Mesodermal cell (in vitro differentiated cells): ENCODE measurements around the gene TBL3.
A peak's percentile ranks its signal among the peaks of the same experiment; 100 is the strongest.

Experiments used
- H3K27ac ChIP-seq: 2 replicates; pipeline ENCODE4 v1.7.0; 2013; ENCODE audit warnings: mild to moderate bottlenecking, low read depth, low read length, moderate library complexity; ENCODE audit not compliant: severe bottlenecking
- H3K36me3 ChIP-seq: 2 replicates; pipeline ENCODE4 v1.7.1; 2013; ENCODE audit warnings: mild to moderate bottlenecking, low read length, moderate library complexity; ENCODE audit not compliant: control insufficient read depth, insufficient read depth
- H3K4me1 ChIP-seq: one replicate; pipeline ENCODE4 v1.7.1; 2013; ENCODE audit warnings: mild to moderate bottlenecking, low read length; ENCODE audit not compliant: insufficient read depth, control insufficient read depth, poor library complexity, severe bottlenecking
- H3K4me3 ChIP-seq: 2 replicates; pipeline ENCODE4 v1.7.0; 2013; ENCODE audit warnings: low read length, control low read depth, mild to moderate bottlenecking; ENCODE audit not compliant: insufficient read depth, poor library complexity, severe bottlenecking; ENCODE audit errors: extremely low read depth
- H3K9me3 ChIP-seq: 2 replicates; pipeline ENCODE4 v1.7.1; 2013; ENCODE audit warnings: mild to moderate bottlenecking, low read length, moderate library complexity; ENCODE audit not compliant: control insufficient read depth
- WGBS, 2 experiments: methylation state at CpG; one replicate each; pipeline ENCODE4 v1.1.5; 2013; ENCODE audit warnings: missing lambda C conversion rate in 2 of 2; ENCODE audit not compliant: insufficient coverage in 2 of 2; 5-methylcytosine and 5-hydroxymethylcytosine counted together

TBL3 gene

DNA sequence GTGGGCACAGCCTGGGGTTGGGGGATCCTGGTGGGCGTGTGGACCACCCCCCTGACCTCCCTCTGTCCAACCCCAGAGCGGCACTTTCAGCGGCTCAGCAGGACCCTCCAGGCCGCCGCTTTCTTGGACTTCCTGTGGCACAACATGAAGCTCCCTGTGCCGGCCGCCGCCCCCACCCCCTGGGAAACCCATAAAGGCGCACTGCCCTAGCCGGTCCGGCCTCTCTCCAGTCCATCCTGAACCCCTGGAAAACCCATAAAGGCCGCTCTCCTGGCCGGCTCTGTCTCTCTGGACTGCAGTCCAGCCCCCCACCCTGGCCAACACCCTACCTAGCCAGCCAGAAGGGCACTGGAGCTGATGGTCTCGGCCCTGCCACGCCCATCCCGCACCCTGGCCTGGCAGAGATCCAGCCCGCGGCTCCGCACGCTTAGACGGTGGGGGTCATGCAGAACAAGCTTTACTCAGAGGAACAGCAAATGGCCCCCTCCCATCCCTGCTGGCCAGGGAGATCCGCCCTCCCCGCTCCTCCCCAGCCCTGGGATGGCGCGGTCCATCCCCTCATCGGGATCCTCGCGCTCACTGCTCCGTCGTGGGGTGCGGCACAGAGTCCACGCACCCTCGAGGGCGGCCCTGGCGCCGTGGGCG, 6.7 kb downstream of the TBL3 start:
- H3K4me3 ChIP-seq: peak overlapping the region; percentile 8
- peaks cover 9% of the 10 kb centered on the region for H3K4me1 ChIP-seq
- WGBS, 2 experiments: 85 to 89% methylated on average over 37 of the region's 37 CpGs
- no peaks in the 10 kb centered on the region for H3K9me3 ChIP-seq
- H3K27ac ChIP-seq: no peak overlapping the region
- peaks cover 50% of the 10 kb centered on the region for H3K36me3 ChIP-seq

DNA sequence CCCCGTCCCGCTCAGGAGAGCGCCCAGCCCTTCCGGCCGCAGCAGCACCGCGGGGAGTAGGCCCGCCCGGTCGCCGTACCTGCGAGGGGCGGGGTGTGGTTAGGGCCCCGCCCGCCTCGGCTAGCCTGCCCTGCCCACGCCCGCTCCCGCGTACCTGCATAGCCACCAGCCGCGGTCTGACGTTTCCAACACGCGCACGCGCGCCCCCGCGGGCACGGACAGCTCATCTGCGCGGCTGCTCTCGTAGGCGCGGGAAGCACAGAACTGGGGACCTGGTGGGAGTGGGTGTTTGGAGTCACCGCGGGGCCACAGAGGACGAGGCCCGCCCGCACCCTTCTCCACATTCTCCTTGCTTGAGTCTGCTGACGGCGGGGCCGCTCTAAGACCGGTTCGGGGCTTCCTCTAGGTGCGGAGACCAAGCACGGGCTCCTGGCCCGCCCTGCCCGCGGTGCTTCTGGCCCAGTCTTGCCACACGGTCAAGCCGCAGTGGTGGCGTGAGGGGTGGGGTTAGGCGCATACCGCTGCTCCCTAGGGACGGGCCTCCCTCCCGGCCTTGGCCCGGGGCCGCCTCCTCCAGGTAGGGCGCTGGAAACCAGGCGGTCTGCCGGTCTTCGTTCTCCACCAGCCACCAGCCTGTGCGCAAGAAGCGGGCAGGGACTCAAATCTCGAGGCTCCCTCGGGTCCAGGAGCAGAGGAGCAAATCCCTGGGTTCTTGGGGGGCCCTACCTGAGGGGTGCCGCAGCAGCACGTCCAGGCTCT, 7.6 kb downstream of the TBL3 start:
- no peaks in the 10 kb centered on the region for H3K9me3 ChIP-seq
- no peak overlapping the region for H3K27ac ChIP-seq
- peak overlapping the region; percentile 8 for H3K4me3 ChIP-seq
- H3K36me3 ChIP-seq: peaks cover 45% of the 10 kb centered on the region
- peaks cover 6% of the 10 kb centered on the region for H3K4me1 ChIP-seq
- whole genome bisulfite sequencing, 2 experiments: 17 to 22% methylated on average over 54 to 56 of the region's 70 CpGs

DNA sequence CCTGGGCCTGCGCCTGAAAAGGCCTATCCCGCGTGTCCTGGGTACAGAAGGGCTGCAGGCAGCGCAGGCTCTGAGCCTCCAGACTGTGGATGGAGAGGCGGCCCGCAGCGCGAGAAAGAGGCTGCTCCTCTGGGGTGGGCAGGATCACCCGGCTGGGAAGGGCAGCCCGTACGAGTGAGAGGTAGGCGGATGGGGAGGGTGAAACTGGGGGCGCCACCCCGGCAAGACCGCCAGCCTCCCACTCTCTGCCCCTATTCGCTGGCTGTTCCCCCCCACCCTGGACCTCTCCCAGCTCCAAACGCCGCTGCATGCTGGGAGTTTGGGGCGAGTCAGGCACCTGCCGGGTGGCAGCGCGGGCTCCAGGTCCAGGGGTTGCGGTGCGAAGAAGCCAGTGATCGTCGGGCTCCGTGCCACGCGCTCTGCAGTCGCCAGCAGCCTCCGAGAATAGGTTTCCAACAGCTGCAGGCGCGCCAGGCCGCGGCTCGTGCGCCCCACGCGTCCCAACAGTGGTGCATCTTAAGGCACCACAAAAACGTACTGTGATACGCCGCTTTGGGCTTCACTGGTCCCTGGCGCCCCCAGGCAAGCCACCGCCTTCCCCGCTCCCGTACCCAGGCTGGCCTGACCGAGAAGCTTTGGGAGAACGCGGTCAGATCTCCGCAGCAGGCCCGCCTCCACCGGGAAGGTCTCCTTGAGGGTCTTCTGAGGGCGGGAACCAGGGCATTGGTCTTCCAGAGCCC, 8.3 kb downstream of the TBL3 start:
- 21 to 29% methylated on average over 40 to 44 of the region's 53 CpGs for WGBS, 2 experiments
- peaks cover 39% of the 10 kb centered on the region for H3K36me3 ChIP-seq
- no peak overlapping the region for H3K27ac ChIP-seq
- H3K4me1 ChIP-seq: peaks cover 10% of the 10 kb centered on the region
- H3K4me3 ChIP-seq: no peak overlapping the region
- H3K9me3 ChIP-seq: no peaks in the 10 kb centered on the region

DNA sequence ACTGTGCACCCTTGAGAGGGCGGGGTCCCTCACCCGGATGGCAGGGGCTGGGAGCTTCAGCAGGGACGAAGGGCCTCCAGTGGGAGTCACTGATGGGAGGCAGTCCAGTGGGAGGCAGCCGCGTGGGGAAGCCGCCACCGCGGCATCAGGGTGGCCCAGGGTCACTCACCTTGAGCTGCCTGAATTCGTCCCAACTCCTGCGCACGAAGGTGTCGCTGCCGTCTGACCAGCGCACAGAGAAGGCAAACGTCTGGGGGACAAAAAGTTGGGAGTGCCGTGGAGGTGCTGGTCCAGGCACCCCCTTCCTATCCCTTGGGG, 8.9 kb downstream of the TBL3 start:
- Histone ChIP-seq H3K9me3 (no peaks in the 10 kb centered on the region), H3K36me3 (peaks cover 39% of the 10 kb centered on the region)
- WGBS, 2 experiments: 51 to 53% methylated on average over 16 of the region's 16 CpGs

DNA sequence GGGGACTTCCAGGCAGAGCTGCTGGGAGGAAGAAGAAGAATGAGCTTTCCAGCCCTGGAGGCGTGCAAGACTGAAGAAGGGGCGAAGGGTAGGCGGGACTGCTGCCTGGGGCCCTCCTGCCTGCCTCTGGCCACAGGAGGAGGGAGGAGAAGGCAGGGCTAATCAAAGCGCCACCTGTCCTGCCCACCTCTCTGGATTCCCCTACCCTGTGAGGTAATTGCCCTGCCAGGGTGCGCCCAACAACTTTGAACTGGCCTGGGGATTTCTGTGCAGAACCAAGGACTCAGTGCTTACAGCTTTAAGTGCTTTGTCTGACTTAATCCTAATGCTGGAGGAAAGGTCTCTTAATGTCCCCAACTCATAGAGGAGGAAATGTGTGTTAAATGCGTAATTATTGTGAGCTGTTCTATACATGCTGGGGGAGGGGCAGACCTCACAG, 9.6 kb downstream of the TBL3 start, which contains the start of gene NOXO1:
Gene NOXO1, minus strand, starts transcription at position 72 of the 439 bp plus-strand sequence. CDS start 290 bp downstream, outside the sequence.
- Histone ChIP-seq H3K4me1 (peaks cover 15% of the 10 kb centered on the region), H3K9me3 (no peaks in the 10 kb centered on the region), H3K36me3 (peaks cover 39% of the 10 kb centered on the region), H3K4me3 (no peak within 1 kb of the TSS), H3K27ac (no peak within 1 kb of the TSS)
- 59 to 70% methylated on average over 5 of the region's 6 CpGs for WGBS, 2 experiments

More for the DNA sequence above, 8.9 kb downstream of the TBL3 start:
- Histone ChIP-seq H3K27ac (no peak overlapping the region), H3K4me1 (peaks cover 15% of the 10 kb centered on the region), H3K4me3 (no peak overlapping the region)

DNA sequence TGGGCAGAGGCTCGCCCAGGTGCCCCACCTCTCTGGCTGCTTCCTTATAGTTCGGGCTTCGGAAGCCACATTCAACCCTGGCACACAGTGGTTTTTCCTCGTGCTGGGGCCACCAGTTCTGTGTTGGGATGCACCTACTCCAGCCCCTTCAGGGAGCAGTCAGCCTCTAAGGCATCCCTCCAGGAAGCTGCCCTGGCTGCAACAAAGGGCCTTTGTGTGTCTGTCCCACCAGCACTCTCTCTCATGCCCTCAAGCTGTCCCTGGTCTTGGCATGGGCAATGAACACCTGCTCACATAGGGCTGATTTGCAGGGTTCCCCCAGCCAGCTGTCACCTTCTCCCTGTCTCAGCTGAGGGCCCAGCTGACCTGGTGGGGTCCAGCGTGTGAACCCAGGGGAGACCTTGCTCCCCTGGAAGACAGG, 10.2 kb downstream of the TBL3 start:
- Histone ChIP-seq H3K36me3 (peaks cover 39% of the 10 kb centered on the region), H3K27ac (no peak overlapping the region), H3K4me1 (peaks cover 15% of the 10 kb centered on the region), H3K4me3 (no peak overlapping the region), H3K9me3 (no peaks in the 10 kb centered on the region)
- WGBS, 2 experiments: 54 to 72% methylated on average over 4 of the region's 5 CpGs

DNA sequence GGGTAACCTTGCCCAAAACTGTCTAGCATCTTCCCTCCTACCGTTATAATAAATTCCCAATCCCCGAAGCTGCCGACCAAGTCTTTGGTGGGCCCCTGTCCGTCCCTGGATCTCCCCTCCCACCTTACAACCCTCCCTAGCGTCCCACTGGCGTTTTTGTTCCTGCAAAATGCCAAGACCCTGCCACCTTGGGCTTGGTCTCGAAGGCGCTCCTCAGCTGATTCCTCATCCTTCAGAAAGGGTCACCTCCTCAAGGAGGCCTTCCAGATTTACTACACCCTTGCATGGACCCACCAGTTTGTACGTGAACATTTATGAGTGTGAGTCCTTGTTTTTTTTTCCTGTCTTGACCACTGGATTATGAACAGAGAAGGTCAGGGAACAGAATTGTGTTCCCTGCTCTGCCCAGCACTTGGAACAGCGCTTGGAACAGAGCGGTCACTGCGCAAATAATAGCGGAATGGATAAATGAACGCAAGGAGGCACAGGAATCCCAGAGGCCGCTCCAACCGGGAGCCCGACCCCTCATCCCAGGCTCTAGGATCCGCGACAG, 11.2 kb downstream of the TBL3 start:
- Histone ChIP-seq H3K27ac (peak overlapping the region; percentile 96), H3K4me1 (peaks cover 15% of the 10 kb centered on the region), H3K4me3 (peak overlapping the region; percentile 84), H3K36me3 (peaks cover 31% of the 10 kb centered on the region), H3K9me3 (no peaks in the 10 kb centered on the region)
- WGBS, 2 experiments: 30 to 33% methylated on average over 19 of the region's 19 CpGs

DNA sequence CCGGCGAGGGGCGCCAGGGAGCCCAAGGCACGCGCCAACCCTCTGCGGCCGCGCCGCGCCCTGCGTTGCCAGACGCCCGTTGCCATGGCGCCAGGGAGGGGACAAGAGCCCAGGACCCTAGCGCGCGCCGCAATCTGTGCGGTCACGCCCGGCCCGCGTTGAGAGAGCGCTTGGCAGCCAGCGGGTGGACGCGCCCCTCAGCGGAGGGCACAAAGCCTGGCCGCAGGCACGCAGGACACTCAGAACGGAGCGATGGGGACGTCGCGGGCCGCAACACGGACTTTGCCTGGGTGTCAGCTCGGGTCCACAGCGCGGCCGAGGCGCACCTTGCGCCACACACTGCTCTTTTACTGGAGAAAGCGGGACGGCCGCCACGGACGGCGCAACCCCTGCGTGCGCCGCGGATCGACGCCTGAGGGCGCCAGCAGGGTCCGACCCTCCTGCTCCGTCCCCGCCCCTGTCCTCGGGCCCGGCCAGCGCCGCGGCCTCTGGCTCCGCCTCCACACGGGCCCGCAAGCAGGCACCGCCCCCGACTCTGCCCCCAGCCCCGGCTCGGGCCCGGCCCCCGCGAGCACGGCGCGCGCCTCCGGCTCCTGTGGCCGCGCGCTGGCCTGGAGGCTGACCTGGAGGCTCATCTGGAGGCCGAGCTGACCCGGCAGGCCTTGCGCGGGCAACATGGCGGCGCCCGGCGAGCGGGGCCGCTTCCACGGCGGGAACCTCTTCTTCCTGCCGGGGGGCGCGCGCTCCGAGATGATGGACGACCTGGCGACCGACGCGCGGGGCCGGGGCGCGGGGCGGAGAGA, 11.9 kb downstream of the TBL3 start, which contains the start of gene GFER:
Gene GFER, plus strand, starts transcription at position 650 of the 803 bp plus-strand sequence. Its CDS starts 26 bp downstream, at position 676.
- Histone ChIP-seq H3K4me1 (peaks cover 15% of the 10 kb centered on the region), H3K9me3 (no peaks in the 10 kb centered on the region), H3K36me3 (peaks cover 25% of the 10 kb centered on the region), H3K4me3 (peak within 1 kb of the TSS; percentile 84), H3K27ac (peak within 1 kb of the TSS; percentile 96)
- WGBS, 2 experiments: 0% methylated on average over 89 to 99 of the region's 109 CpGs

DNA sequence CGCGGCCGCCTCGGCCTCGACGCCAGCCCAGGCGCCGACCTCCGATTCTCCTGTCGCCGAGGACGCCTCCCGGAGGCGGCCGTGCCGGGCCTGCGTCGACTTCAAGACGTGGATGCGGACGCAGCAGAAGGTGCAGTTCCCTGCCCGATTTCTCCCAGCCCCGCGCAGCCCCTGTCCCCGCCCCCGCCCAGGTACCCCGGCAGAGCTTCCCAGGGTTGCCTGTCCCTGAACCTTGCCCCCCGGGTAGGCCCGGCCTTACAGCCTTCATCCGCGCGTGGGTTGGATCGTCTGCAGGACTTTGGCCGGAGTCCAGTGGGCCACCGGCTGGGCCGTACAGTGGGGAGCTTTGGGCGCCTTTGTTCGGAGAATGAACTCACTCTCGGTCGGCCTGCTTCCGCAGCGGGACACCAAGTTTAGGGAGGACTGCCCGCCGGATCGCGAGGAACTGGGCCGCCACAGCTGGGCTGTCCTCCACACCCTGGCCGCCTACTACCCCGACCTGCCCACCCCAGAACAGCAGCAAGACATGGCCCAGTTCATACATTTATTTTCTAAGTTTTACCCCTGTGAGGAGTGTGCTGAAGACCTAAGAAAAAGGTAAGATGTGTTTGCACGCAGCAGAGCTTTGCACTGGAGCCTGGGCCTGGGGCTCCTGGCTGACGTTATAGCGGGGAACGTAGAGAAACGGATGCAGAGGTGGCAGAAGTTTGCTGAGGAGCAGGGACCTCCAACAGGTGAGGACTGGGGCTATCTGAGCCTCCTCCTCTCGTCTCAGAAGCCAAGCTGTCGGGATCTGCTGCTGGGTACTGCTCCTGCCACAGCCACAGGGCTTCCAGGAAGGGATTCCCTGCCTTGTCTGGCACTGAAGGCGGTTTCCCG, 12.7 kb downstream of the TBL3 start:
- WGBS, 2 experiments: 9 to 12% methylated on average over 47 to 50 of the region's 58 CpGs
- peaks cover 23% of the 10 kb centered on the region for H3K36me3 ChIP-seq
- H3K4me3 ChIP-seq: peak overlapping the region; percentile 84
- peak overlapping the region; percentile 96 for H3K27ac ChIP-seq
- H3K4me1 ChIP-seq: peaks cover 12% of the 10 kb centered on the region
- no peaks in the 10 kb centered on the region for H3K9me3 ChIP-seq
